Panc1 (cell line): ENCODE data around the gene GLB1L2. TPM values are rescaled to one million over a fixed set of nuclear protein-coding genes. Genes with fewer than 3 reads are reported as not detected.

Source experiments
- ATAC-seq: fragments of 200-7000 bp; cut with Tn5 transposase; 2 replicates; pipeline ENCODE4 v1.9.1; 2020; ENCODE audit warnings: mild to moderate bottlenecking, moderate library complexity
- BruUV-seq: library from RNA; stranded (reverse); fragments of 400-500 nt; replicated peaks from 2 replicates; lab custom pipeline; 2021; lab: Mats Ljungman, UMichigan
- CTCF ChIA-PET: fragments of 300-600 bp; sonication (Branson Sonifier 250); formaldehyde crosslinking; loops from one replicate; lab custom pipeline; 2022; ENCODE audit warnings: antibody characterized with exemption; lab: Charles Lee
- POLR2A ChIA-PET: fragments of 300-600 bp; sonication (Branson Sonifier 250); formaldehyde crosslinking; loops from one replicate; lab custom pipeline; 2022; ENCODE audit warnings: antibody characterized with exemption; lab: Charles Lee
- DNase-seq: peaks from one replicate; pipeline ENCODE4 v3.0.0-alpha.2; 2010; ENCODE audit warnings: low read depth, low spot score
- H3K27ac ChIP-seq: 2 replicates; pipeline ENCODE4 v1.5.1; 2011; ENCODE audit warnings: mild to moderate bottlenecking, low read length, inconsistent platforms
- H3K27me3 ChIP-seq: fragments of 200-500 bp; sonication (Bioruptor generic); 2 replicates; pipeline ENCODE4 v1.6.0; 2014; ENCODE audit warnings: low read length, inconsistent platforms; ENCODE audit not compliant: control insufficient read depth, insufficient read depth
- H3K36me3 ChIP-seq: fragments of 200-500 bp; sonication (Bioruptor generic); 2 replicates; pipeline ENCODE4 v1.5.1; 2014; ENCODE audit warnings: inconsistent platforms, mild to moderate bottlenecking, low read length, moderate library complexity; ENCODE audit not compliant: control insufficient read depth, insufficient read depth
- H3K4me1 ChIP-seq: 2 replicates; pipeline ENCODE4 v1.5.1; 2011; ENCODE audit warnings: inconsistent platforms, mild to moderate bottlenecking, low read length, moderate library complexity; ENCODE audit not compliant: control insufficient read depth, insufficient read depth
- H3K4me3 ChIP-seq, 2 experiments: 2 replicates each; pipeline ENCODE4 v1.5.1; 2011 to 2012; ENCODE audit warnings: low read depth in 2 of 2, low read length in 2 of 2, mild to moderate bottlenecking in 2 of 2, inconsistent platforms in 1 of 2, moderate library complexity in 1 of 2
- H3K9me3 ChIP-seq: fragments of 200-500 bp; sonication (Bioruptor generic); 2 replicates; pipeline ENCODE4 v1.5.1; 2014; ENCODE audit warnings: low read depth, mild to moderate bottlenecking, inconsistent platforms, low read length, moderate library complexity; ENCODE audit not compliant: control insufficient read depth, insufficient read depth
- POLR2AphosphoS5 ChIP-seq: IDR thresholded peaks from 2 replicates; pipeline ENCODE4 v1.6.1; 2012; ENCODE audit warnings: mild to moderate bottlenecking, low read depth, low read length, moderate library complexity
- SIN3A ChIP-seq: IDR thresholded peaks from 2 replicates; pipeline ENCODE4 v1.6.1; 2012; ENCODE audit warnings: low read depth, mild to moderate bottlenecking, low read length, moderate library complexity, borderline replicate concordance; ENCODE audit not compliant: insufficient read depth
- TCF7L2 ChIP-seq: IDR thresholded peaks from 2 replicates; pipeline ENCODE4 v1.6.1; 2011; ENCODE audit warnings: mild to moderate bottlenecking, low read depth, low read length, inconsistent platforms
- in situ Hi-C: cut with HindIII; loops from 2 replicates; pipeline ENCODE4 v1.10.0; 2016; ENCODE audit warnings: low sequenced_read_pairs, low pct_unique_long_range_greater_than_20kb
- intact Hi-C: fragments of 100-400 bp; cut with micrococcal nuclease; formaldehyde crosslinking; loops from one replicate; pipeline ENCODE4 v1.10.0; 2022; ENCODE audit not compliant: unreplicated experiment
- total RNA-seq: library from RNA; stranded (reverse); gene quantifications from one replicate; pipeline ENCODE4 v1.2.1, GENCODE V29; 2021; ENCODE audit not compliant: unreplicated experiment
- TF ChIP-seq, protein P1 (sequence below): fragments of 450-650 bp; IDR thresholded peaks from 2 replicates; pipeline ENCODE4 v1.5.1; 2017; ENCODE audit warnings: mild to moderate bottlenecking
- TF ChIP-seq, protein P2 (sequence below), 2 experiments: IDR thresholded peaks; 2 replicates each; pipeline ENCODE4 v1.6.1; 2011 to 2012; ENCODE audit warnings: low read depth in 2 of 2, control low read depth in 1 of 2, low read length in 1 of 2, mild to moderate bottlenecking in 1 of 2, moderate library complexity in 1 of 2; ENCODE audit not compliant: insufficient read depth in 1 of 2

The GLB1L2 gene
- total RNA-seq, 1 experiment from 2014 or later = 10.4 TPM

GRCh38 chr11:134392953-134393615, 61.3 kb downstream of the GLB1L2 start:
- BruUV-seq = no TSS peak
- peak; percentile 33; the same call in 1 of the 2 replicates for ATAC-seq
- POLR2A ChIA-PET = interaction anchor here (0.6 kb wide), 1 partner anchor 190 kb away, joined by 10 read pairs; no protein-coding TSS in a partner anchor

DNA sequence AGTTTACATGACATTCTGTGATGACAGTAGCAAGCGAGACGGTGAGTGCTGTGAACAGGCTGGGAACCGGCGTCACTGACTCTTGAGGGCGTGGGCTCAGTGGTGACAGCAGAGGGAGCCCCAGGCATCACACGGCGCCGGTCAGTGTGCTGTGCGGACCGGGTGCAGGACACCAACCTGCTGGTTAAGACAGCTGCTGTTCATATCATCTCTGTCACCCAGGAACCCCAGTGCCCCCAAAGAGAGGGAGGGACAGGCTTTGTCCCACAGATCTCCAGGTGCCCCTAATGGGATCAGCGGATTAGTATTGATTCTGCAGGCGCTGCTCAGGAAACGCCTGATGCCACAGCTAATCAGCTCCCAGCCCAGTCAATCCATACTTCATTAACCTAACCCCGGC, 61.9 kb downstream of the GLB1L2 start:
- POLR2A ChIA-PET = no interaction called here
- Histone ChIP-seq H3K36me3 (no peaks in the 10 kb centered on the region), H3K27ac (no peak overlapping the region), H3K4me1 (no peaks in the 10 kb centered on the region), H3K4me3 (no peak overlapping the region), H3K9me3 (no peaks in the 10 kb centered on the region), H3K27me3 (peaks cover 4% of the 10 kb centered on the region)
- BruUV-seq = no TSS peak
- ATAC-seq (peak; percentile 90; the same call in 1 of the 2 replicates), DNase-seq (no peak)
- in situ Hi-C loops = no loop called here
- TF ChIP-seq POLR2AphosphoS5 (no peak), TCF7L2 (no peak), SIN3A (no peak)
- TF ChIP-seq, protein P1, sequence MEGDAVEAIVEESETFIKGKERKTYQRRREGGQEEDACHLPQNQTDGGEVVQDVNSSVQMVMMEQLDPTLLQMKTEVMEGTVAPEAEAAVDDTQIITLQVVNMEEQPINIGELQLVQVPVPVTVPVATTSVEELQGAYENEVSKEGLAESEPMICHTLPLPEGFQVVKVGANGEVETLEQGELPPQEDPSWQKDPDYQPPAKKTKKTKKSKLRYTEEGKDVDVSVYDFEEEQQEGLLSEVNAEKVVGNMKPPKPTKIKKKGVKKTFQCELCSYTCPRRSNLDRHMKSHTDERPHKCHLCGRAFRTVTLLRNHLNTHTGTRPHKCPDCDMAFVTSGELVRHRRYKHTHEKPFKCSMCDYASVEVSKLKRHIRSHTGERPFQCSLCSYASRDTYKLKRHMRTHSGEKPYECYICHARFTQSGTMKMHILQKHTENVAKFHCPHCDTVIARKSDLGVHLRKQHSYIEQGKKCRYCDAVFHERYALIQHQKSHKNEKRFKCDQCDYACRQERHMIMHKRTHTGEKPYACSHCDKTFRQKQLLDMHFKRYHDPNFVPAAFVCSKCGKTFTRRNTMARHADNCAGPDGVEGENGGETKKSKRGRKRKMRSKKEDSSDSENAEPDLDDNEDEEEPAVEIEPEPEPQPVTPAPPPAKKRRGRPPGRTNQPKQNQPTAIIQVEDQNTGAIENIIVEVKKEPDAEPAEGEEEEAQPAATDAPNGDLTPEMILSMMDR = no peak; the same call in 1 of the 2 replicates
- TF ChIP-seq, protein P2, sequence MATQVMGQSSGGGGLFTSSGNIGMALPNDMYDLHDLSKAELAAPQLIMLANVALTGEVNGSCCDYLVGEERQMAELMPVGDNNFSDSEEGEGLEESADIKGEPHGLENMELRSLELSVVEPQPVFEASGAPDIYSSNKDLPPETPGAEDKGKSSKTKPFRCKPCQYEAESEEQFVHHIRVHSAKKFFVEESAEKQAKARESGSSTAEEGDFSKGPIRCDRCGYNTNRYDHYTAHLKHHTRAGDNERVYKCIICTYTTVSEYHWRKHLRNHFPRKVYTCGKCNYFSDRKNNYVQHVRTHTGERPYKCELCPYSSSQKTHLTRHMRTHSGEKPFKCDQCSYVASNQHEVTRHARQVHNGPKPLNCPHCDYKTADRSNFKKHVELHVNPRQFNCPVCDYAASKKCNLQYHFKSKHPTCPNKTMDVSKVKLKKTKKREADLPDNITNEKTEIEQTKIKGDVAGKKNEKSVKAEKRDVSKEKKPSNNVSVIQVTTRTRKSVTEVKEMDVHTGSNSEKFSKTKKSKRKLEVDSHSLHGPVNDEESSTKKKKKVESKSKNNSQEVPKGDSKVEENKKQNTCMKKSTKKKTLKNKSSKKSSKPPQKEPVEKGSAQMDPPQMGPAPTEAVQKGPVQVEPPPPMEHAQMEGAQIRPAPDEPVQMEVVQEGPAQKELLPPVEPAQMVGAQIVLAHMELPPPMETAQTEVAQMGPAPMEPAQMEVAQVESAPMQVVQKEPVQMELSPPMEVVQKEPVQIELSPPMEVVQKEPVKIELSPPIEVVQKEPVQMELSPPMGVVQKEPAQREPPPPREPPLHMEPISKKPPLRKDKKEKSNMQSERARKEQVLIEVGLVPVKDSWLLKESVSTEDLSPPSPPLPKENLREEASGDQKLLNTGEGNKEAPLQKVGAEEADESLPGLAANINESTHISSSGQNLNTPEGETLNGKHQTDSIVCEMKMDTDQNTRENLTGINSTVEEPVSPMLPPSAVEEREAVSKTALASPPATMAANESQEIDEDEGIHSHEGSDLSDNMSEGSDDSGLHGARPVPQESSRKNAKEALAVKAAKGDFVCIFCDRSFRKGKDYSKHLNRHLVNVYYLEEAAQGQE (IDR thresholded peaks at IDR 0.05; ENCODE audit: insufficient read depth in 1 of 2, low read depth in 2 of 2, low read length in 1 of 2) = no peak
- CTCF ChIA-PET = interaction anchor here (0.6 kb wide), 1 partner anchor 333 kb away, joined by 3 read pairs; no protein-coding TSS in a partner anchor
- intact Hi-C loops = no loop called here

More at GRCh38 chr11:134392953-134393615, 61.3 kb downstream of the GLB1L2 start:
- H3K4me1 ChIP-seq = no peaks in the 10 kb centered on the region
- no peak overlapping the region for H3K4me3 ChIP-seq
- no peaks in the 10 kb centered on the region for H3K9me3 ChIP-seq
- CTCF ChIA-PET = interaction anchor here (0.6 kb wide), 1 partner anchor 333 kb away, joined by 3 read pairs; no protein-coding TSS in a partner anchor
- H3K27ac ChIP-seq = no peak overlapping the region
- no peak for DNase-seq
- intact Hi-C loops (no loop called here), in situ Hi-C loops (no loop called here)
- H3K36me3 ChIP-seq = no peaks in the 10 kb centered on the region
- TF ChIP-seq, protein P2 (IDR thresholded peaks at IDR 0.05; ENCODE audit: insufficient read depth in 1 of 2, low read depth in 2 of 2, low read length in 1 of 2) = peak in 1 of 2 experiments; percentile 54; a peak in 1 of 4 replicates
- TF ChIP-seq, protein P1 = no peak
- TF ChIP-seq SIN3A (no peak), TCF7L2 (no peak), POLR2AphosphoS5 (no peak)
- peaks cover 6% of the 10 kb centered on the region for H3K27me3 ChIP-seq
